ENCODE measurements around the gene SLIT3.
"Not testable (repeated sequence)": the region's sequence is repeated elsewhere in the genome, so short reads cannot be mapped to it uniquely, and the experiment has no call there.

Gene SLIT3

DNA sequence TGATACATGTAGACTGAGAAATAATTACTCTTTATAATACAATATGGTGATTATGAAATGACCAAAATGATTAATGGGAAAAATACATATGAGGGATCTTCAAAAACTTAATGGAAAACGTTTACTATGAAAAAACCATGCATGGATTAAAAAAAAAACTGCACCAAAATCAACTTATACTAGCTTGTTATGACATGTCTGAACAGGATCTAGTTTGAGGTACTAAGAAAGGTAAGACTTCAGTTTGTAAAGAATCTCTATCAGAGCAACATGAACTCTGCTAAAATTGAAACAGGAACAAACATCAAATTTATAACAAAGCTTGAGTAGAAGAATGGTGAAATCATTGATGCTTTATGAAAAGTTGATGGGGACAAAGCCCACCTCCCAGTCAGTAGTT lies 178.0 kb downstream of the SLIT3 start:
- DNase-seq (ENCODE audit: extremely low spot score, insufficient read length, low read depth) (no peak), FAIRE-seq (no peak)

DNA sequence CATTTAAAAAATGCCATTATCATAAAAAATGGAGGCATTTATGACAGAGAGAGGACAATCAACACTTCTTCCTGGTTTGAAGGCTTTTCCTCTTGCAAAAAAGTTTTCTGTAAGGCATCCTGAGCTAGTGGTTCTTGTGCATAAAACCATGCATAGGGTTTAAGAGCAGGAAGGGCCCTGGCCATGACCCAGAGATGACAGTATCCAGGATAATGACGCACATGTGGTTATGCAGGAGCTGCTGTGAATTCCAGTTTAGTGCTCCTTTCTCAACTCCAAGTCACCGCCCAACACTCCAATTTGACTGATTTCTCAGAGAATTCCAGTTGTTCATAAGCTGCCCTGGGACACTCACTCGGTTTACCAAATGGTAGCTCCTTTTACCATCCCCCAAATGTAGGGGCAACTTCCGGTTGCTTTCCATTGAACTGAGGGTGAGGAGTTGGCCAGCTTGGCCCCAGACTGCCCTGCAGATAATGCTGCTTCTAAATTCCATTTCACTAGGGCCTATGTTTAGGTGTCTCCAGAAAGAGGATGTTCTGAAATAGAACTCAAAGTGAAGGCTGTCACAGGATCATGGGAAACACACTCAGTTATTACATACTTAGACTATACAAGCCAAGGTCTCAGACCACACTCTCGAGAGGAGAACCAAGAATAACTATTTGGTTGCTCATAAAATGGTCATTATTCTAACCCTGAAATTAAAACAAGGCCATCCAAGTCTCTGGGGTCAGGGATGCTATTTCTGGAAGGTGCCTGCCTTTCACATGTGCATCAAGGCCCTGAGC lies 179.1 kb downstream of the SLIT3 start:
- FAIRE-seq (no peak), DNase-seq (ENCODE audit: extremely low spot score, insufficient read length, low read depth) (no peak)

DNA sequence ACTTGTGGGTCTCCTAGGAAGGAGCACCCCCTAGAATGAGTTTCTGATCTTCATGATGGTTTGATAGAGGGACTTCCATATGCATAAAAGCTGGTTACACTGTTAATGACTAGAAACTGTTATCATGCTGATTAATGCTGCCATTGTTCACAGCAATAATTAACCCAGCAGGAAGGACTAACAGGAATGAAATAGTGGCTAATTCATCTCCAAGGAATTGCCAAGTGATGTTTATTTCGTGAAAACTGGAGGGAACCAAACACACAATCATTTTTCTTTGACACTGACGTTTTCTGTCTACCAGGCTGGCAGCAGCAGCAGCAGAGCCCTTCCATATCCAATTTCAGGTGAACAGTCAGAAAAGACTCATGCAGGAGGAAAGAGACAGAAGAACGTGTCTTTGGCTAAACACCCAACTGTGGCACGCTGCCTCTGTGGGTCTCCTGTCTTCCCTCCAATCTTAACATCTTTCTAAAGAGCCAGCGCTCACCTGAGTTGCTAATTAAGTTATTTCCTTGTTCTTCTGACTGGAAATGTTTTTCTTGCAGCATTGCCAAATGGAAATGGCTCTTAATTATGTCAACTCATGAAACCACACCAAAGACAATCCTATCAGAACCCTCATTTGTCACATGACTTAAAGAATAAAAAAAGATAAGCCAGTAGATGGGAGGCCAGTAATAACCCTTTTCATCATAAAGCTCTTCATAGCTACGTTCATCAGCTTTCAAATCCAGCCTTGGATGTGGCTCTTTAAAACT lies 181.5 kb downstream of the SLIT3 start:
- FAIRE-seq, result no peak

DNA sequence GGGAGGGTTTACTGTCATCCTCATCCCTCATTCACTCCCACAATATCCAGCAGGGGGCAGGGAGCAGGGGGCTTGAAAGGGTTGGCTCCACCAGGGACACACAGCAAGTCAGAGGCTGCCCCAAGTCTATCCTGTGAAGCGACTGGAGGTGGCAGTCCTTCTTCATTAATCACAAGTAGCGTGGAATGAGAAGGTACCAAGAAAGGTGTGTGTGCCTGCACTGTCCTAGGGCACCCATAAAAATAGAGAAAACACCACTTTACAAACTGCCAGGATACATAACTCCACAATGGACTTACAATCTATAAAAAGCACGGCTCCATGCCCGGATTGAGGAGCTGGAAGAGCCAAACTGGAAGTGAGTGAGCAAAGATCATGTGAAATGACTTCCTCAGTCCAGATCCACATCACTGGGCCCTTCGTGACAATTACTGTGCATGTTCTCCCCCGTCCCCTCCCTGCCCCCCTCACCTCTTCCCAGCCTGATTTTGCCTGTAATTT lies 183.9 kb downstream of the SLIT3 start:
- FAIRE-seq (no peak), DNase-seq (ENCODE audit: extremely low spot score, insufficient read length, low read depth) (no peak)

More for the DNA sequence above, 181.5 kb downstream of the SLIT3 start:
- DNase-seq (ENCODE audit: extremely low spot score, insufficient read length, low read depth), result no peak

DNA sequence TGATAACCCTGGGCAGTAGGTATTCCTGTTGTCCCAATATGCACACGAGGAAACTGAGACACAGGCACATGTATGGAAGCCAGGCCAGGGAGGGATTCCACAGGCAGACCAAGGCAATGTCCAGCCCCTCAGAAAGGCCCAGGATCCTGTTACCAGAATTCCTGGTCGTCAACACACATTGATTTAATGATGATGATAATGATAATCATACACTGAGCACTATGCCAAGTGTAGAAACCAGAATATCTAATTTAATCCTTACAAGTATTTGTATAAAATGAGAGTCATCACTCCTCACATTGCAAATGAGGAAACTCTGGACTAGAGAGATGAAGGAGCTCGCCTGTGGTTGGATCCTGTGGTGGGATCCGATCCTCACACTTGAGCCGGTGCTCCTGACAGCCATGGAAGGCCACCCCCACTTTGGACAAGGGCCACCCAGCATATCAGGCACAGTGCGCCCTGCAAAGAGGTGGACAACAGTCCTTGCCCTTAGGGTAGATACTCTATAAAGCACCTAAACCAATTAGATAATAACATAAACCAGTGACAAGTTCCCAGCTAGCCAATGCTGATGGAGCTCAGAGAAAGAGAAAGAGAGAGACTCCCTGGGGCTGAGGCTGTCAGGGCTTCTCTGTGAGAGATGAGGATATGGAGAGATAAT lies 185.3 kb downstream of the SLIT3 start:
- no peak for FAIRE-seq

DNA sequence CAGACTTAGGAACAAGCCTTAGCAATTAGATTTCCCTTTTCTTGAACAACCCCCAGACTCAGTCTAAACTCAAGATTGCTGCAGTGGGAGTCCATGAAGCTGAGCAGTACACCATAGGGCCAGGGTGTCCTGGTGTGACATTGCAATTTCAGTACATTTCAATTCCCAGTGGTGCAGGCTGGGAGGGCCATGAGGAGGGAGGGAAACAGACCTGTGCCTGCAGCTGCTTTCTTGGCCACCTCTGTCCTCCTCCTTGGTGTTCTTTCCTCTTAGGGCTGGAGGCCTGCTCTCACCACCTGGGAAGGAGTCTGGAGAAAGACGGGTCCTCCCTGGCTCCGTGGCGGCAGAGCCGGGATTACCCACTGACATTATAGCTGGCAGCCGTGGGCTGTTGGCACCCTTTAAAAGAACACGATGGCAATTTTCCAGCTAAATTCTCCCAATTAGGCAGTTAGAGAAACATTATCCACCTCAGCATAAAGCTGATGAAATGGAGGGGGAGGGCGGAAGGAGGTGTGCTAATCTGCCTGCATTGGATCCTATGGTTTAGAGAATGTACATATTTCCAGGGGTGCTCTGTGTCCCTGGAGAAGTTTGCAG lies 186.4 kb downstream of the SLIT3 start:
- no peak for DNase-seq (ENCODE audit: extremely low spot score, insufficient read length, low read depth)
- no peak for FAIRE-seq

More for the DNA sequence above, 185.3 kb downstream of the SLIT3 start:
- DNase-seq (ENCODE audit: extremely low spot score, insufficient read length, low read depth), result no peak

DNA sequence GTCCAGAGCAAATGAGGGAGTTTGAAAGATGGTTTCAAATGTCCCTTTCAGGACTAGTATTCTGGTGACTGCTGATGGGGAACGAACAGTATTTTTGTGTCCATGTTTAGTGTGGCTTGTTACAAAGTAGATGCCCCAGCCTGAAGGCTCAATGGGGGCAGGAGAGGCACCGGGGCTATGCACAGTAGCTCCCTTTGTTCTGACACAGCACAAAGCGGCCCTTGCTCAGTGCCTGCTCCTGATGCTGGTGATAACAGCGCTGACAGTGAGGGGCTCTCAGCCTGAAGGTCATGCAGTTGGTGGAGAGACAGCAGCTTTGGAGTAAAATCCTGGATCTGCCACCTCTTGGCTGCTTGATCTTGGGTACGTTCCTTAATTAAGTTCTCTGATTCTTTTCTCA lies 188.9 kb downstream of the SLIT3 start:
- DNase-seq (ENCODE audit: extremely low spot score, insufficient read length, low read depth) (no peak), FAIRE-seq (no peak)

DNA sequence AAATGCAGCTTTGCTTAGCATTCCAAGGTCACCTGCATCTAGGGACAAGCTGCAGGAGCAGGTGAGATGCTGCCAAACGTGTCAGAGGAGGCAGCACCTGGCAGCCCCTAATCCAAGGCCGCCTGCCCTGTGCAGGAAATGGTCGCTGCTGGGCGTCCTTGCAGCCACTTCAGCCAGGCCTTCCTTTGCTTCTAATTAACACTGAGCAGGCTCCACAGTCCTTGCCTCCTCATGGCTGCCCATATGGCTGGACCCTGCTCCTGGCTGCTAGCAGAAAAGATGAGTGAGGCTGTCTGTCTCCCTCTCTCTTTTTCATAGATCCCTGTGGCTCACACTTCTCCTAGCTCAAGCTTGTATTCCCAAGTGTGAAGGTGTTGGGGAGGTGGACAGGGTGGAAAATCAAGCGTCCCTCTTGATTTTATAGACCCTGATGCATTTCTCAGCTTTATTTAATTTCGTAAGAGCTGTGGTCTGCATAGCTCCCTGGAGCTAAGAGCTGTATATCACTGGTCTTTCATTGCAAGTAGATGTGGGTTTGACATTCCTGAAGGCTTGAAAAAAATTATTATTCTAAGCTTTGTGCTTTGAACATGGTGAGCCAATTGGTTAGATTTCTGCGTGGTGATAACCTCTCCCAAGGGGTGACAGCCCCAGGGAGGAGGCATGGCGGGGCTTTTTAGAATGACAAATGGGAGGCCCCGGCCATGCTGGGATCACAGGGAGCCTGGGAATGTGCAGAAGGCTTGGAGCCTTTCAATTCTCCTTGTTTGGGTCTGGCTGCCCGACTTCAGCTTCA lies 193.8 kb downstream of the SLIT3 start:
- FAIRE-seq (no peak), DNase-seq (ENCODE audit: extremely low spot score, insufficient read length, low read depth) (no peak)

DNA sequence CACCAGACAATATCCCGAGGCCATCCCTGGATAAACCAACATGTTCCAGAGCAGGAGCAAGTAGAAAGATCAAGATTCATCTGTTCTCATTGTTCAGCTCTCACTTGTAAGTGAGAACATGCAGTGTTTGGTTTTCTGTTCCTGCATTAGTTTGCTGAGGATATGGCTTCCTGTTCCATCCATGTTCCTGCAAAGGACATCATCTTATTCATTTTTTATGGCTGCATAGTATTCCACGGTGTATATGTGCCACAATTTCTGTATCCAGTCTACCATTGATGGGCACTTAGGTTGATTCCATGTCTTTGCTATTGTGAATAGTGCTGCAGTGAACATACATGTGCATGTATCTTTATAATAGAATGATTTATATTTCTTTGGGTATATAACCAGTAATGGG lies 195.4 kb downstream of the SLIT3 start:
- not testable (repeated sequence) for FAIRE-seq

DNA sequence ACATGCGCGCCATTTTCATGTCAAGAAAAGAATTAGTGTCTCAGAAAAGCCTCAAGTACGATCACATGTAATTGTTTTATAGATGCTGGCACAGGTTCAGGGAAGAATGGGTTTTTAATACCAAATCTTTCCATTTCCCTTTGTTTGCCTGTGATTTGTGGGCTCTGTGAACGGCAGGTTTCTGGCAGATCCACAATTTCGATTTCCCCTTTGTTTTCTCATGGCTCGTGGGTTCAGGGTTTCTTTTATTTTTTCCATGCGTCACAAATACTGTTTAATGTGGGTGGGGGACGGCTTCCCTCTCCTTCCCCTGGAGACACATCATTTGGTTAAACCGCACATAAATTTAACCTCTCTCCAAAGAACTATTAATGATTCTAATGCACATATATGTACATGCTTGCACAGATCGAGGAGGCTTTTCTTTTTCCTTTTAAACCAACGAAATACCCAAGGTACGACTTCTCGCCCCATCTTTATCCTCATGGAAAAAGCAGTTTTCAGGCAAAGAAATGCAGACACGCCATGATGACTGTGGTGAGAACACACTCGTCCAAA lies 195.9 kb downstream of the SLIT3 start:
- DNase-seq (ENCODE audit: extremely low spot score, insufficient read length, low read depth) (no peak), FAIRE-seq (no peak)

More for the DNA sequence above, 195.4 kb downstream of the SLIT3 start:
- not testable (repeated sequence) for DNase-seq (ENCODE audit: extremely low spot score, insufficient read length, low read depth)

DNA sequence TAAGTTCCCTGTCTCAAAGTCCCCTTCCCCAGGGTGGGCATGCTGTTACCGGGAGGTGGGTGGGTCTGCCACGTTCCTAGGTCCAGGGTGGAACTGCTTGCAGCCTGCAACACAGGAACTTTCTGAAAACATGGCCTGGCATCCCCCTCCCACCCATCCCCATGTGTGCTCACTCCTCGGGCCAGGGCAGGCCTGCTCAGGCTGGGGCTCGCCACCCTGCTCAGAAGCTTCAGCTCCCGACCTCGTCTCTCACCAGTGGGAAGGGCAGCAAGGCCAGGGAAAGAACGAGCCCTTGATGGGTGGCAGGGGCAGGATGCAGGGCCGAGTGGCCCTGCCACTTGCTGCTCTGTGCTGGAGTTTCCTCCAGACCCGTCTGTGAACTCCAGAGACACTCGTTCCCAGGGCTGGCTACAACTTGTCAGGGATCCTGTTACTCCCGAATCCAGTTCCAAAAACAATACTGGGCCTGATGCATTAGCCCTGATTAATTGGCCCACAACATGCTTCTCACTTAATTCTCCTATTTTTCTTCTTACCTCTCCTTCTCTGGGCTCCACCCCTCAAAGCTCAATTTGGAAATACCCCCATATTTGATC lies 197.3 kb downstream of the SLIT3 start:
- FAIRE-seq (no peak), DNase-seq (ENCODE audit: extremely low spot score, insufficient read length, low read depth) (no peak)

DNA sequence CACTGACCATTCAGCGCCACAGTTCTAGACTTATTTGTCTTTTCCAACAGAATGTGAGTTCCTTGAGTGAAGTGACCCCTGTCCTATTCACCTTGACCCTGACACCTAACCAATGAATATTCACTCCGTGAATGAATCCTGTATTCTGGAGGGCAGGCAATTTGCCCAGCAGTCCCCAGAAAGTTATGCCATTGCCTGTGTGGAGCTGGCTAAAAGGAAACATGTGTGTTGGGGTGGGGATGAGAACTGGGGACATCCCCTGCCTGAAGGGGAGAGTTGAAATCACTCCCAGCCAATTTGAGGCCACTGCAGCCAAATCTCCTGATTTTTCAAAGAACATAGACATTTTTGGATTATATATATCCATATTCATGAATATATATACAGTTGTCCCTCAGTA lies 199.0 kb downstream of the SLIT3 start:
- no peak for FAIRE-seq
- no peak for DNase-seq (ENCODE audit: extremely low spot score, insufficient read length, low read depth)

DNA sequence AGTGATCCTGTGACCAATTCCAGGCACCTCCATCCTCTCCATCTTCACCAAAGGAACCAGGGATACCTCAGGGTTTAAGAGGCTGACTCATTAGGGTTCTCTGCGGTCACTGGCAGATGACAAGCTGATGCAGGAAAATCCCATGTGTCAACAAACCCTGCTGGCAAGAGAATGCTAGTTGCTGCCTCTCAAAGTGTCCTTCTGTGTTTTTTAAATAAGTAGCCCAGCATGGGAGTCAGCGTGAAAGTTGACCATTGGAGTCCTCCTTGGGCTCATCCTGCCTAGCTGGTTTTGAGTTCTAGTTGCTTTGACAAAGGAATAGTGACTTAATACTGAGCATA lies 200.2 kb downstream of the SLIT3 start:
- DNase-seq (ENCODE audit: extremely low spot score, insufficient read length, low read depth) (no peak), FAIRE-seq (no peak)

DNA sequence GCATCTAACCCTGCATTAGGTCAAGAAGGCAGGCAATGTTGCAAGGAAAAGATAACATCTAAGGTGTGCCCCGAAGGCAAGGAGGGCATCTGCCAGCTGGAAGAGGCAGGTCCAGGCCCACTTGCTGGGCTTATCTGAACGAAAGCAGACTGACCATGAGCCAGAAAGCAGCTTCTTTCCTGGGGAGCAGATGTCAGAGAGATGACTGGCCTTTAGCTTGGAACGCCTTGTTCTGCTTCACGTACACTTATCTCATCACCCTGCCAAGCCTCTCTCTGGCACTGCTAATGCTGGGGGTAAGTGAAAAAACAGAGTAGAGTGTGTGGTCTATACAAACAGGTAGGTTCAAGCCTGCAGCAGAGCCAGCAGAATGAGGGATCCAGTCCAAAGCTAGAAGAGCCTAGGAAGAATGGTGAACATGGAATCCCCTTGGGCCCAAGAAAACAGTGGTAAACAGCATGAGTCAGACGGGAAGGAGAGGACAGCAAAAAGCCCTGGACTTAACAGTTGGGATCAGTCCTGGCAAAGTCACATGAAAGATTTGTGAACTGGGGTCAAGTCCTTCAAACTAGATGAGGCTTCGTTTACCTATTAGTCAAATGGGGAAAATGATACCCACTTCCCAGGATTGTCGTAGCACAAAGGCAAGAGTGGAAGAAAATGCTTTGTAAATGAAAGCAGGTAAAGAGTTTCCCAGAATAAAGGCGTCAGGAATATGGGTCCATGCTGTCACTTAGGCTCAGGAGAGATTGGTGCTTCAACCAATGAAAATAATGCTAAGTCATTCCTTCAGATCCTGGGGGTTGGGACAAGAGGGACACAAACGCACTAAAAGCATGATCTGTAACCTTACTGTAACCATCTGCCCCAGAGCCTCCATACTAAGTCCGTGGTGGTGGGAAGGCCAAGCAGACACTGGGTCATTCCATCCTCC lies 200.9 kb downstream of the SLIT3 start:
- no peak for FAIRE-seq

DNA sequence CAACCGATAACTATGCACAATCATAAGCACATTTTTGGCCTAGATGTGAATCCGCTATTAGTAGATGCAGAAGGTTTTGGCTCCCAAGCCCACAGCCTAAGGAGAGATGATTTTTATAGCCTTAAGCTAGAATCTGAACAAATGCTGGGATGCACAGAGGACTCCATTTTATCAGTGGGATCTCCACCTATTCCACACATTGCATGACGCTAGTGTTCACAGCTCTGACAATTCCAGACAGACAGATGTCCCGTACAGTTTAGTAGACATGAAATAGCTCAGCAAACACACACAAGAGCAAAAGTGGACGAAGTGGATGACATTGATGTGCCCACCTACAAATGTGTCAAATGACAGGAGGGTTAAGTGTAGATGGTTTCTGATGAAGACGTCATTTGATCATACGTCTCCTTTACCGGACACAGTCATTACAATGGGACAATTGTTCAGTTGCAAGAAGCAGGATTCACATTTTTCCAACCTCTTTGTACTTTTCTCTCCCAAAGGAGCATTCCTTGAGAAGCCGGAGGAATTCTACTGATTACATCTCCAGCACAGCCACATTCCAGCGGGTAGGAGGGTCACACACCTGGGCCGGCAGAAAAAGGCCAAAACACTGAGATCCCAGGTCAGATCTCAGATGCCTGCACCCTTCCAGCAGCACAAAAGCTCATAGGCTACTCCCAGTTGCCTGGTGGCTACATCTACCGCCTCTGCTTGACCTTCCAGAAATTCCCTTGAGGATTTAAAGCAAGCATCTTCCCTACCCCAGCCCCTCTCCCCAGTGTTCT lies 202.4 kb downstream of the SLIT3 start:
- DNase-seq (ENCODE audit: extremely low spot score, insufficient read length, low read depth), result no peak
- FAIRE-seq, result no peak

More for the DNA sequence above, 200.9 kb downstream of the SLIT3 start:
- no peak for DNase-seq (ENCODE audit: extremely low spot score, insufficient read length, low read depth)

DNA sequence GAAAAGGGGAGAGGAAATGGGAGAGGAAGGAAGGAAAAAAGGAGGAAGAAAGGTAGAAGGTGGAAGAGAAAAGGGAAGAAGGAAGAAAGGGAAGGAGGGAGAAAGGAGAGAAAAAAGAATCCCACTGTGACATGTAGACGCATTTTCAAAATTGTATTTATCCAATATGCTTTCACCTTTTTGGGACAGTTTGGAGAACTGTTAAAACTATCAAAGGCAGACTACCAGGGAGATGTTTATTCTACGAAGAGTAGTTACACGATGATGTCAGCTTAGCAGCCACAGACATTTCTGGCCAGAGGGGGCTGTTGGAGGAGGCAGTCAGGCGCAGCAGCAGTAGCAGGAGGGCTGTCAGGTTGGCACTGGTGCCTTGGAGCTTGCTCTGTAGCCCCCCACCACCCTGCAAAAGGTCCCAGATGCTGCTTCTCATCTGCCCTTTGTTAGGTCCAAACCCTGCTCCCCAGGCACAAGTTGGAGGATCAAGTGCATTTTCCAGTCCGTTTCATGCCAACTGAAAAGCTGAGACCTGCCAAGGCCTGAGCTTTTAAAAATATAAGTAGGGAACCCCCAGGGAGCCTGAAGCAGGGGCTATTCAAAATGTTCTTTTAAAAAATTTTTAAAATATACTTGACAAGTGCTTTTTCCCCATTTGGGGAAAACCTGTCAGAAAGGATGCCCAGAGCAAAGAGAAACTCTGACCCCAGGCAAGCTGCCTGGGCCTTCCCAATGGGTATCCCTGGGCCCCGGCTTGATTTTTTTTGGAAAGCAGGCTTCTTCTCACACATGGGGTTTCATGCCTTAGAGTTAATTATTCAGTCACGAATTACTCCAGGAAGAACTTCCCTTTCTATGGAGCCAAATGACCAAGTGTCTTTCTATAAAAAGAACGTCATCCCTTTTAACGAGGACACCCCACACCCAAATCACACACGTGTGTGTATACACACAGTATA lies 203.3 kb downstream of the SLIT3 start:
- no peak for DNase-seq (ENCODE audit: extremely low spot score, insufficient read length, low read depth)
- no peak for FAIRE-seq

All from GM18507 (cell line).